ENCODE measurements around the gene NOL6.

DNA sequence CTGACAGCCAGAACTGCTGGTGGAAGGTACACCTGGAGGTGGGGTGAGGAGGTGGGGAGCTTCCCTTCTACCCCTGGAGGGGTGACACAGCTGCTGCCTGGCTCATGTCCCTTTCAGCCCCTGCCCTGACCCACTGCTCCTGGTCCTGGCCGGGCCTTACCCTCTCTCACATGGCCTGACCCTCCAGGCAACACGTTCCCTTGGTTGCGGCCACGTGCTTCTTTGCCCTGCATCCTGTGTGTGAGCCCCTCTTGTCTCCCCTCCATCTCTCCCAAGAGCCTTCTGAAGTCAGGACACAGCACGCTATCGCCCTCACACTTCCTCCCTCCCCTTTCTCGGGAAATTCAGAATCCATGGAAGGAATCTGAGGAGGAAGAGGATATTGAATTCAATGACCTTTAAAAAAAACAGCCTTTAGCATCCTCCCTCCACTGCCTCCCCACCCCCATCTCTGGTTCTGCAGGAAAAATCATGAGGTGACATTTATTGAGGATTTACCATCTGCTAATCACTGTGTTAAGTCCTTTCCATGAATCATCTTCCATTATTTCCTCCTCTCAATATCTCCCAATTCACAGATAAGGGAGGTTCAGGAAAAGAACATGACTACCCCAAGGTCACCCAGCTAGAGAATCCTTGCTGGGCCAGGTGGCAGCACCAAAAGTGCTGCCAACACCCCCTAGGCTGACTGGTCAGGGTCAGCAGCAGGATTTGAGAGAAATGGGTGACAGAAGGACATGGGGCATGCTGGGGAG is 34.6 kb downstream of the NOL6 start:
- TF ChIP-seq, protein P1, sequence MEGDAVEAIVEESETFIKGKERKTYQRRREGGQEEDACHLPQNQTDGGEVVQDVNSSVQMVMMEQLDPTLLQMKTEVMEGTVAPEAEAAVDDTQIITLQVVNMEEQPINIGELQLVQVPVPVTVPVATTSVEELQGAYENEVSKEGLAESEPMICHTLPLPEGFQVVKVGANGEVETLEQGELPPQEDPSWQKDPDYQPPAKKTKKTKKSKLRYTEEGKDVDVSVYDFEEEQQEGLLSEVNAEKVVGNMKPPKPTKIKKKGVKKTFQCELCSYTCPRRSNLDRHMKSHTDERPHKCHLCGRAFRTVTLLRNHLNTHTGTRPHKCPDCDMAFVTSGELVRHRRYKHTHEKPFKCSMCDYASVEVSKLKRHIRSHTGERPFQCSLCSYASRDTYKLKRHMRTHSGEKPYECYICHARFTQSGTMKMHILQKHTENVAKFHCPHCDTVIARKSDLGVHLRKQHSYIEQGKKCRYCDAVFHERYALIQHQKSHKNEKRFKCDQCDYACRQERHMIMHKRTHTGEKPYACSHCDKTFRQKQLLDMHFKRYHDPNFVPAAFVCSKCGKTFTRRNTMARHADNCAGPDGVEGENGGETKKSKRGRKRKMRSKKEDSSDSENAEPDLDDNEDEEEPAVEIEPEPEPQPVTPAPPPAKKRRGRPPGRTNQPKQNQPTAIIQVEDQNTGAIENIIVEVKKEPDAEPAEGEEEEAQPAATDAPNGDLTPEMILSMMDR (IDR thresholded peaks at IDR 0.05; ENCODE audit: control extremely low read depth in 1 of 3, insufficient read depth in 1 of 3, low read depth in 1 of 3, low read length in 3 of 3), result no peak
- TF ChIP-seq POLR2A (IDR thresholded peaks at IDR 0.05; ENCODE audit: control extremely low read depth in 1 of 2, low read depth in 2 of 2, low read length in 2 of 2) (no peak), POLR2AphosphoS5 (IDR thresholded peaks at IDR 0.05; ENCODE audit: low read depth, low read length) (no peak), RAD21 (IDR thresholded peaks at IDR 0.05 in 1 of 2, conservative IDR thresholded peaks at IDR 0.05 in 1 of 2; ENCODE audit: low read depth in 2 of 2, low read length in 2 of 2) (no peak), SRF (IDR thresholded peaks at IDR 0.05; ENCODE audit: low read depth, low read length) (no peak), BCL11A (IDR thresholded peaks at IDR 0.05; ENCODE audit: low read depth in 2 of 2, low read length in 2 of 2) (no peak)
- TF ChIP-seq, protein P2, sequence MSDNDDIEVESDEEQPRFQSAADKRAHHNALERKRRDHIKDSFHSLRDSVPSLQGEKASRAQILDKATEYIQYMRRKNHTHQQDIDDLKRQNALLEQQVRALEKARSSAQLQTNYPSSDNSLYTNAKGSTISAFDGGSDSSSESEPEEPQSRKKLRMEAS (IDR thresholded peaks at IDR 0.05), result no peak
- TF ChIP-seq, protein P3, sequence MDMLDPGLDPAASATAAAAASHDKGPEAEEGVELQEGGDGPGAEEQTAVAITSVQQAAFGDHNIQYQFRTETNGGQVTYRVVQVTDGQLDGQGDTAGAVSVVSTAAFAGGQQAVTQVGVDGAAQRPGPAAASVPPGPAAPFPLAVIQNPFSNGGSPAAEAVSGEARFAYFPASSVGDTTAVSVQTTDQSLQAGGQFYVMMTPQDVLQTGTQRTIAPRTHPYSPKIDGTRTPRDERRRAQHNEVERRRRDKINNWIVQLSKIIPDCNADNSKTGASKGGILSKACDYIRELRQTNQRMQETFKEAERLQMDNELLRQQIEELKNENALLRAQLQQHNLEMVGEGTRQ (IDR thresholded peaks at IDR 0.05; ENCODE audit: low read length), result no peak
